Glomerular visceral epithelial cell (primary cell): ENCODE measurements around the gene SYNRG.

Experiments
- DNase-seq: peaks from one replicate; pipeline ENCODE4 v3.0.0-alpha.2; 2016; ENCODE audit errors: extremely low spot score

The SYNRG gene

DNA sequence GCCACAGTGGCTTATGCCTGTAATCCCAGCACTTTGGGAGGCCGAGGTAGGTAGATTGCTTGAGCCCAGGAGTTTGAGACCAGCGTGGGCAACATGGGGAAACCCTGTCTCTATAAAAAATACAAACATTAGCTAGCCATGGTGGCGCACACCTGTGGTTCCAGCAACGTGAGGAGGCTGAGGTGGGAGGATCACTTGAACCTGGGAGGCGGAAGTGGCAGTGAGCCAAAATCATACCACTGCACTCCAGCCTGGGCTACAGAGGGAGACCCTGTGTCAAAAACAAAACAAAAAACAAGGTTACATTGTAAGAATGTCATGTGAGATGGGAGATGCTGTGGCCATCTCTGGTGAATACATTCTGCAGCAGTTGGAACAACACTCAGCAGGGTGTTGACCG lies 106.1 kb downstream of the SYNRG start:
- no peak for DNase-seq

DNA sequence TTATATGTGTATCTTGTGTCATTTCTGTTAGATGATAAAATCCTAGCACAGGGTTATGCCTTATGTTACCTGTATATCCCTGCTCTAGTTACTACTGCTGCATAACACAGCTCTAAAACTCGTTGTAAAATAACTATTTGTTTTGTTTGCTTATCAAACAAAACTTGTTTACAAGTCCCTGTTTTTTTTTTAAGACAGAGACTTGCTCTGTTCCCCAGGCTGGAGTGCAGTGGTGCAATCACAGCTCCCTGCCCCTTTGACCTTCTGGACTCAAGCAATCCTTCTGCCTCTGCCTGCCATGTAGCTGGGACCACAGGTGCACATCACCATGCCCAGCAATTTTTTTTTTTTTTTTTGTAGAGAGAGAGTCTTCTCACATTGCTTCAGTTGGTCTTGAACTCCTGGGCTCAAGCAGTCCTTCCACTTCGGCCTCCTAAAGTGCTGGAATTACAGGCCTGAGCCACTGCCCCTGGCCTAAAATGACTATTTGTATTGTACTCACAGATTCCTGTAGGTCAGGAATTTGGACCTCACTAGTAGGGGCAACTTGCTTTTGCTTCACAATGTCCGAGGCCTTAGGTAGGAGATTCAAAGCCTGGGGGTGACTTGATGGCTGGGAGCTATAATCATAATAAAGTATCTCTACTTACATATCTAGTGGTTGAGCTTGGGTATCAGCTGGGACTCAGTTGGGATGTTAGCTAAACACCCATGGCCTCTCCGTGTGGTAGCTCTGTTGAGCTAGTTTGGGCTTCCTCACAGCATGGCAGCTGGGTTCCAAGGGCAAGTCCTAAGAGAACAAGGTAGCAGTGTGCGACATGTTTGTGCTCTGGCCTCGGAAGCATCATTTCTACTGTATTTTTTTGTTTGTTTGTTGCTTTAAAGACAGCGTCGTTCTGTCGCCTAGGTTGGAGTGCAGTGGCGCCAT lies 106.9 kb downstream of the SYNRG start:
- no peak for DNase-seq

DNA sequence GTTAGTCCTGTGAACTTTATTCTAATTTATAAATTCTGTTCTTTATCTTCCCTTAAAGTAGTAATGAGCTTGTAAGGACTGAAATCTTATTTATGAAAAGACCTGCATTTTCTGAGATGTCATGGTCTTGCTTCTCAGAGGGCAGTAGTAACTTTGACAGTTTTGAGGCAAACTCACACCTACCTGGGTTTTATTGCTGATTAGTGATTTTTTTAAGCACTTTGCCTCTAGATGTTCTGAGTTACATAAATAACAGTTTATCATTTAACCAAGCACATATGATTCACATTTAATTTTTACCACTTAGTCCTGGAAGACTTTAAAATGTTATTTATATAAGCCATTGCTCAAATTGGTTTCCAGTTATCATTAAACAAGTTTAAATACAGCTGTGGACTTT lies 108.8 kb downstream of the SYNRG start:
- no peak for DNase-seq

DNA sequence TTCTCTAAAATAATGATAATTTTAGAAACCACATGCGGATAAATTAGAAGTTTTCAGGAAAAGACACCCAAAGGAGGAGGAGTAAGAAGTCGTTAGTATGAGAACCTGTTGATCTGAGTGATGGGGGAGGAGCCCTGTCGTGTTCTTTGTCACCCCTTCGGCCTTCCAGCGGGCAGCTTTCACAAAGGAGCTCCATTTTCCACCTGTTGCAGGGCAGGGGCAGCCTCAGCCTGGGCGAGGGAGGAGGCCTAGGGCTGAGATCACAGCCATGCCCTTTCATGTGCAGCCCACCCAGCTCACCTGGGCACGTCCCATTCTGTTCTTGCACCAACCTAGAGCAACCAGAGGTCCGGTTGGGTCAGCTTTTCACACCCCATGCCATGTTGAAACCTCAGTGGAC lies 114.2 kb downstream of the SYNRG start:
- no peak for DNase-seq

DNA sequence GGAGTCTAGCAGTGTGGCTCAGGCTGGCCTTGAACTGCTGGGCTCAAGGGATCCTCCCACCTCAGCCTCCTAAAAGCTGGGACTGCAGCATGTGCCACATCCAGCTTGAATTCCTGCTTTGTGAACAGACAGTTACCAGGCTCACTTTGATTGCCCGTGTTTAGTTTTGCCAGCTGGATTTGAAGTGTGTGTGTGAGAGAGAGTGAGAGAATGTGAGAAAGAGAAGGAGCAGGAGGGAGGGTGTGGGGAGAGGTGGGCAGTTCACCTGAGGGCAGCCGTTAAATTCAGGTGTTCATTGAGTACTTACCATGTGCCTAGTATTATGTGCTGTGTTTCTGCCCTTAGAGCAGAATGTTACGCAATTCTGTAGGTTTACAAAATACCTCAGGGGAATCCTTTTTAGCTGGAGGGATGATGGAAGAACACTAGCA lies 114.8 kb downstream of the SYNRG start:
- no peak for DNase-seq

DNA sequence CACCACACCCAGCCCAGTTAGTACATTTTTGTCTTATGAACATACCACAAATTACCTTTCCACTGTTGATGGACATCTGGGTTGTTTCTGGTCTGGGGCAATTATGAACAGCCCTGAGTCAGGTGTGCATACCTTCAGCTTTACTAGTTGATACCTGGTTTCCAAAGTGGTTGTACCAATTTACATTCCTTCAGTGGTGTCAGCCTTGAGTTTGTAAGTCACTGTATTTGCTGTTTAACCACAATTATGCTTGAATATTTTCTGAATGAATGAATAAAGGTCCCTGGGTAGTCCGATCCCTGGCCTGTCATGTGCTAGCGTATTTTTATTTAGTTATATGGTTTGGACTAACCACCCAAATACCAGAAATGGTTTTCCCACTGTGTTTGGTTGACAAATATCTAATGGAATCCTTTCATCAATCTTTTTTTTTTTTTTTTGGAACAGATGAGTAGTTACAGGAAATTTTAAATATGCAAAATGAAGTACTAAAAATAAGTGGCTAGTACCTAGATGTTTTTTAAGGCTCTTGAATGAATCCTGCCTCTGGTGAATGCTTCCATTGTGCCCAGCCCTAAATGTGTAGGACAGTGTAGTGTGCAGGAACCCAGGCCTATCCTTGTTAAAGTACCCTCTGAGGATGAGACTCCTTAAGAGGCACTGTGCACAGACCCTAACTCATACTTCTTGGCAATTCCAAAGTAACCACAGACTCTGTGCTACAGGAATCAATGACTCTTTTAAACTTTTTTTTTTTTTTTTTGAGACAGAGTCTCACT lies 115.8 kb downstream of the SYNRG start:
- DNase-seq, result peak; percentile 80

DNA sequence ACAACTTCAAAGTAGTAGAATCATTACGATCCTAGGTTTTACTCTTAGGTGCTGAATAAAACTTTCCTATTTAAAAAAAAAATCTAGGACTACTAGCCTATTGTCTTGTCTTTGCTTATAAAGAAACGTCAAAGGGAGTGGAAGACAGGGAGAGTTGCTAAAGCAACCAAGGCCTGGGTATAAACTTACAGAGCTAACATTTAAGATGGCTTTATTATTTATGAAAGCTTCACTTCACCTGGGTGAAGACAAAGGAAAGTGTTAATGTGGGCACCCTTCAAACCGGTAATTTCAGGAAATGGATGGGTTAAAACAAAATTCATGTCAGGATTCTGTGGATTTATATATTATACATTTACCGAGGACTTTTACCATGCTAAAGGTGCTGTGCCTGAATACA lies 117.1 kb downstream of the SYNRG start:
- DNase-seq, result no peak

DNA sequence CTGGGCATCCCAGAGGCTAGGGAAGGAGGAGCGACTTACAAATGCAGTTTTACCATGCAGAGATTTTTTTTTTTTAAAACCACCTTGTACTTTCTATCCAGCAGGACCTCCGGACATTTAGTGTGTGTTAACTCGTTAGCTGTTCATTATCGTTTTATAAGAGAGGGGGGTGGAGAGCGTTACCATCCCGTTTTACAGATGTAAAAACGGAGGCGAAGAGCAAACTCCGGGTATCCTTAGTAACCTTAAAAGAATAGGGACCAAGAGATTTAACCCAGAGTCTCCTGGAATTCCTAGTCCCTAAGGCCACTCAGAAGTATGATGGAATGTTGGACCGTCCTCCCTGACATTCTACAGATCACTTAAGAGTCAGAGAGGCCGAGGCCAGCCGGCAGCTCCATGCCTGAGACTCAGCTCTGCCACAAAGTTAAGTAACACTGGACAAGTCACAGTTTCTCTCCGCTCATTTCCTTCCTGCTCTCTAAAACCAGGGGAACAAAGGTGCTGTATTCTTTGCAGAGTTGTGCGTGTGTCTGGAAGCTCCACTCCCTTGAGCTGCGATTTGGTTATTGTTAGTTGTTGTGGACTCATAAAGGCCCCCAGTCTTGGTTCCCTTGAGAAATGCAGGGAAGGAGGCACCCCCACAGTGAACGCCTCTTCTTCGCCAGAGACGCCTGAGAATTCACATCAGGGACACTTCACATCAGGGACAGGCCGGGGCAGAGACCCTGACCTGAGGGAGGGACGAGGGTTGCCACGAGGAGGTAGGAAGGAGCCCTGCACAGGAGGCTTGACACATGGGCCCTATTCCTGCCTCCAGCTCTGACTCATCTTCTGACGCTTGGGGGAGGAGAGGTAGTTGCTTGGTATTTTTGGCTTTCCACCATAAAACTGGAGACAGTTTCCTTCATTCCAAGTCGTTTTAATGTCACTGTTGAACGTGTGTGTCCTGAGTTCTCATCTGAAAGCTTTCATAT lies 118.3 kb downstream of the SYNRG start:
- peak; percentile 77 for DNase-seq

DNA sequence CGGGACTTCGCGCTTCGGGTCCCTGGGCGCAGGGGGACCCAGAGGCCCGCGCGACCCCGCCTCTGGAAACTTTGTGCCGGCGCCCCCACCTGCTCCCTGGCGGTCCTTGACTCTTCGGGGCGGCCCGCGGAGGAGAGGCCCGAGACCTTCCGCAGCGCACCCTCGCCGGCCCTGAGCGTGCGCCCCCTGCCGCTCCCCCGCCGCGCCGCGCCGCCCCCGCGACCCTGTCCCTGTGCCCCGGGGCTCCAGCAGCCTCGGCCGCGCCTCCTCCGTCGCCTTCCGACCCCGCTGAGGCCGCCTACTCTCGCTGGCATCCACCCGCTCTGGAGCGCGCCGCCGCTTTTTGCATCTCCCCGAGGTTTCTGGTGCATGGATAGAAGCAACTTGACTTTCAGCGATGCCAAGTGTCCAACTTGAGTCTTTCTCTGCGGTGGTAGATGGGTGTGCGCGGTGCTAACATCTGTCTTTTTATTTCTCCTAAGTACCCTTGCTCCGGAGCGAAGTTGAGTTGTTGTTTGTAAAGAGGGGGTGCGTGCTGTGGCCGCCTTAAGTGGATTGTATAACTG lies 119.1 kb downstream of the SYNRG start:
- peak; percentile 68 for DNase-seq

DNA sequence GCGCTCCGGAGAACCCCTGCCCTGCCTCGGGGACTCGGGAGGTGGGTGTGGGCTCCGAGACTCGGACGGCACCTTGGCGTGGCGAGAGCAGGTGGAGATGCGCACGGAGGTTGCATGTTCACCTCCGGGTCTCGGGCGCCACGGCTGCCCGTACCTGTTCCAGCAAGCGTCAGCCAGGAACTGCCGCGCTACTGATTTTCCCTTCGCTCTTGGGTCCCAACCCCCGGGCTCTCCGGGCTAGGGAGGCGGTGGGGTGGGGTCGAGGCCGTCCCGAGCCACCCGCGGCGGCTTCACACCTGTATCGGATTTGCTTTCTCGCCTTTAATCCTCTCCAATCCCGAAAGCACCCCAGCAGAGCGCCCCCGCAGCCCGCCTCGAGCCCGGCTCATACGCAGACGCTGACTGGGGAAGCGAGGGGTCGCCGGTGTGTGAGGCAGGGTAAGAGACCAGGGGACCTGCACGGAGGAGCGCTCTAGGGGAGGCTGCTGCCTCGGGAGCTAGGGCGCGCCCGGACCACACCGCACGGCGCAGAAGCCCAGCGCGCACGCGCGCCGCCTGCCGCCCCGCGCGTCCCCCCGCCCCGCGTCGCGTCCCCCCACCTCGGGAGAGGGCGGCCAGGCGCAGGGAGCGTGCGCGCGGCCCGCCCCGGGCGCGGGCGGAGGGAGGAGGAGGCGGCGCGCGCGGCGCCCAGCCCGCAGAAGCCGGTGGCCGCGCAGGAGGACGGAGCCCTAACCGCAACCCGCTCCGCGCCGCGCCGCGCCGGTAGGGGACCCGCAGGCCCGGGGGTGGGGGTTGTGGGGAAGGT lies 119.8 kb downstream of the SYNRG start, which contains the start of gene DUSP14:
Gene DUSP14 (plus strand): TSS at position 695 of the 805 bp plus-strand sequence. CDS start 22,382 bp downstream, outside the sequence.
- DNase-seq, result peak; percentile 92

DNA sequence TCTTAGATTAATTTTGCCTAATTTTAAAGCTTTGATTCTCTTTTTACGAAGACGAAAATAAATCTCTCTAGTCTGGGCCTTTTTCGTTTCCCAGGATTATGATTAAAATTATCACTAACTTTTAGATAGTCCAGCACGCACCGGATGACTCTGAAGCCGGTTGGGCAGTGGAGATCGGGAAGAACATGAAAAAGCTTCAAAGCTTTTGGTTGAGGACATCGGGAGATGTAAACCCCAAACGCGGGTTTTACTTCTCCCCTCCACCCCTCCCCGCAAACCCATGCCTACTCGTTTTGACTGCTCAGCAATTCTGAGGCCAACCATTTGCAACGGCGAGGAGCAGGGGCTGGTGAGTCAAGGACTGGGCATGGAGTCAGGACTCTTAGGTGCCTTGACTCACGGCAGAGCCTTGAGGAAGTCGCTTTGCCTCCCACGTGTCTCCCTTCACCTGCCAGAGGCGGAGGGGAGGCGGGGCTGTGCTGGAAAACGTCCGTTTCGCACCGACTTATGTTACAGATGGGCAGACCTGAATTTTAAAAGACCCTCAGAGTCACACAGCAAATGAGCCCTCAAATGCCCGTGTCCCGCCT lies 120.5 kb downstream of the SYNRG start:
- DNase-seq, result peak; percentile 92

DNA sequence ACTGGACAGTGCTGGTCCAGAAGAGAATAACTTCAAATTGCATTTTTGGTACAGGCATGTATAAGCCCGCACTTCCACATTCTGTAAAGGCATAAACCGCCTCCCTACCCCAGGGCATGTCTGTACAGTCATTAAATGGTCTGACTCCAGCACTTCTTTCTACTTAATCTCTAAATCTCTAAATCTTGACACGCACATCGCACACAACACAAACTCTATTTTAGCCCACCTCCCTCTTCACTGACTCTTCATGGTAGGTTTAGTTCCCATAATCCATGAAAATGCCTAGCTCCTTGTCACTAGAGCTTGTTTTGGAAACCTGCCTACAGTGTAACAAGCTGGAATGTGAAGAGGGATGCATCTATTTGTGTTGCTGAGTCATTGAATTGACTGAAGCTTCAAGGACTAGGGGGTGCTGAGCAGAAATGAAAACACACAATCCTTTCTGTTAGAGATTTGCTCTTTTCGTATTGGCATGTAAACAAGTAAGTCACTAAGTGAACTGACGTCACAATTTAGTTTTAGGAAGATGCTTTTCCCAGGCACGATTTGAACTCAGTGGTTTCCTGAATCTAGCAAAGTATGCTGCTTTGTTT lies 121.1 kb downstream of the SYNRG start:
- DNase-seq, result peak; percentile 78

DNA sequence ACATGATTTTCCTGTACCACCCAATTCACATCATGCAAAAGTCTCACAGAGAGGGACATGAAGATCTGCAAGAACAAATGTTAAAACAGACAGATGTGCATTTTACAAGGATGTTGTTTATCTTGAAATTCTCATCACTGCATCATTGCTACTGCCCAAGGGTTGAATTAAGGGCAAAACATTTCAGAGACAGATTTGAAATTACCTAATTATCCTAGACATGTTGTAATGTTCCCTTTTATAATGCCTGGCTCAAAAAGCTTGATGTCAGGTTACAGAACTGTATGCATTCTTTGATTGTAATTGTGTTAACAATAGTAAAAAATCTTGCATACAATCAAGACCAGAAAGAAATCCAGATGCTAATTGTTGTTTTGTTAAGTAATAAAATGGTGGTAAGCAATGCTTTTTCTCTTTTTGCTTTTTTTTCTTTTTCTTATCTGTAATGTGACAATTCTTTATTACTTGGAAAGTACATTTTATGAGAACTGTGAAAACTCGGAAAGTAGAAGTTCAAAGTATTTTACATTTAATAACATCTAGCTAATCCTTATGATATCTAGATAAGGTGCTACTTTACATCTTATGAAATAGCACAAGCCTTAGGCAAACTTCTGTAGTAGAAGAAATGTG lies 123.2 kb downstream of the SYNRG start:
- DNase-seq, result no peak

DNA sequence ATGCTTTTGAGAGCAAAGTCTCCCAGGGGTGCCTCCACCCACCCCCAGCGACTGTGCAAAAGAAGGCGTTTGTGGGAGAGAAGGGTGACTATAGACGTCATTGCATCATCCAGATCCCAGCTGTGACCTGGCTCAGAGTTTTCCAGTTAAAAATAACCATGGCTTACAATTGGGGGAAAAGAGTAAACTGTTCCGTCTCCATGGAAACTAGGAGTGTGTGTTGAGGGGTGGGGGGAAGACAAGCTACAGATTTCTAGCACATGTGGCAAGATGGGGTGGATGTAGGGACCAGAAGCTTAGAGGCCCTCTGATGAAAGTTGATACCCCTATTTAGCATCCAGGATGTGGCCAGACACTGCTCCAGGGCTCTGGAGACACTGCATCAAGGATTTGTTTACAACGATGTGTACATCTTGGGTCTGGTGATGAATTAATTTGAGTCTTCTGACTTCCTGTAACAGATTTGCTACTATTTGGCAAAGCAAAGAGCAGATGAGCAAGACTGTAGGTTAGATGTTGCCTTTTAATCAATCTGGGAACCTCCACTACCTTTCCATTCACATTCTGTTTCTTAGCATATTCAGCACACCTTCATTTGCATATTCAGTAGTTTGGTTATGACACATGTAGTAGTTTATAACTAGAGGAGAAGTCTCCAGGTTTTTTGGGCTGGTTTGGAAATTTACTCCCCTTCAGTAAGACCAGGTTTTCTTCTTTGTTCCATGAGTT lies 125.7 kb downstream of the SYNRG start:
- no peak for DNase-seq

DNA sequence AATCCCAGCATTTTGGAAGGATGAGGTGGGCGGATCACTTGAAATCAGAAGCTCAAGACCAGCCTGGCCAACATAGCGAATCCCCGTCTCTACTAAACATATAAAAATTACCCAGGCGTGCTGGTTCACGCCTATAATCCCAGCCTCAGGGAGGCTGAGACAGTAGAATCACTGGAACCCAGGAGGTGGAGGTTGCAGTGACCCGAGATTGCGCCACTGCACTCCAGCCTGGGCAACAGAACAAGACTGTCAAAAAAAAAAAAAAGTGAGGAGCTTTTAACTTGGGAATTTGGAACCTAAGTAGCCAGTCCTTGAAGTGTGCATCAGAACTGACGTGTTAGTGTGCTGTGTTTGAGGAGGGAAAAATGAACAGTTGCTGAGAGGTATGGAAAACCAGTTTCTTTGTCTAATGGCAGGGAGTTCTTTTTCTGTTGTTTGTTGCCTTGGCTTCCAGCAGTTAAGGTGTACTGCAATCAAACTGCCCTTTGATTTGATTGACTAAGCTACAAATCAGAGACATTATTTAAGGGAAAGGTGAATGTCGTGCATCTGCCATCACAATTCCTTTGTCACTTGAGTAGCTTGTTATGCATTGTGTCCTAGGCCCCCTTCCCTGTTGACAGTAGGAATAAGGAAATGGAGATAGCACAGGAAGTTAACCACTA lies 128.1 kb downstream of the SYNRG start:
- DNase-seq, result no peak

DNA sequence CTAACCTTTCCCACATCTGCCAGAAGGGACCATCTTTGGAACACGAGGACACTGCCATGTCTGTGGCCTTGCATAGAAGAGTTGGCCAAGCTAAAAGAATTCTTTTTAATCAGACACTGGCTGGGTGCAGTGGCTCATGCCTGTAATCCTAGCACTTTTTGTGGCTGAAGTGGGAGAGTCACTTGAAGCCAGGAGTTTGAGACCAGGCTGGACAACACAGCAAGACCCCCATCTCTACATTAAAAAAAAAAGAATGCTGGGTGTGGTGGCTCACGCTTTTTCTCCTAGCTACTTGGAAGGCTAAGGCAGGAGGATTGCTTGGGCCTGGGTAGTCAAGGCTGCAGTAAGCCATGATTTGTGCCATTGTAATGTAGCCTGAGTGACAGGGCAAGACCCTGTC lies 128.8 kb downstream of the SYNRG start:
- DNase-seq, result no peak

DNA sequence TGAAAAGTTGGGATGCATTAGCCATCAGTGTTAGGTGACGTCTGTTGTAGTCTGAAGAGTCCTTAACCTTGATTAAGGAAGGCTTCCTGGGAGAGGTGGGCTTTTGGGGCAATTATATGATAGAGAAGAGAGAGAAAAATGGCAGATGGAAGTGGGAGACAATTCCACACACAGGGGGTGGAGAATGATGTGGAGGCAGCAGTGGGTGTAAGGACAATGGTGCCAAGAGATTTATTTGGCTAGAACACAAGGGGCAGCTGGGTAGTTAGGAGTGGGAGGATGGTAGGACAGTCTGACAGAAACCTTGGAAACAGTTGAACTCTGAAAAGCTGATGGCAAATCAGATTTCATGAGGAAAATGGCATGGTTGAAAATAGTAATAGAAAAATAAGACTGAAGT lies 130.2 kb downstream of the SYNRG start:
- DNase-seq, result no peak

DNA sequence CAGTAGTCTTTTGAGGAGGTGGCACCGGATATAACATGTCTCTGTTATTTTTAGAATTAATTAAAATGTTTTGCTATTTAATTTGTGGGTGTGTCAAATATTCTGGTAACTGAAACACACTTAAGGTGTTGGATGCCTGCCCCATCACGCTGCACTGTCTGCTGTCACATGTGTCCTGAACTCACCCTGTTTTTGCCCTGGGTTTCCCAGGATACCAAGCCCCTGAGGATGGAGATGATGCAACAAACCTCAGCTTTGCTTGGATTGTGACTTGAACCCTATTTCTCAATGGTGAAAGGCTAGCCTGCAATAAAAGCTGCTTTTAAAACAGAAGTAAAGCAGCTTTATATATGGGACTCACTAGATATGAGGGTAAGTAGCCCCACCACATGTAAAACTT lies 131.0 kb downstream of the SYNRG start:
- no peak for DNase-seq
